Osteocyte (in vitro differentiated cells): ENCODE measurements around the gene ATP13A5. TPM values are rescaled to one million over a fixed set of nuclear protein-coding genes. Genes with fewer than 3 reads are reported as not detected.
A peak's percentile ranks its signal among the peaks of the same experiment; 100 is the strongest.

Experiments
- DNase-seq: peaks from one replicate; pipeline ENCODE4 v3.0.0; 2021; ENCODE audit warnings: mixed read lengths; ENCODE audit not compliant: unreplicated experiment; ENCODE audit errors: extremely low spot score
- H3K27ac Mint-ChIP-seq: one replicate; pipeline ENCODE4 v1.8.0; 2021; ENCODE audit warnings: mild to moderate bottlenecking, mixed read lengths; ENCODE audit not compliant: unreplicated experiment
- H3K27me3 Mint-ChIP-seq: one replicate; pipeline ENCODE4 v1.8.0; 2021; ENCODE audit warnings: mixed read lengths; ENCODE audit not compliant: unreplicated experiment
- H3K36me3 Mint-ChIP-seq: one replicate; pipeline ENCODE4 v1.8.0; 2021; ENCODE audit warnings: mixed read lengths; ENCODE audit not compliant: unreplicated experiment
- H3K4me1 Mint-ChIP-seq: one replicate; pipeline ENCODE4 v1.8.0; 2021; ENCODE audit warnings: mixed read lengths; ENCODE audit not compliant: unreplicated experiment
- H3K4me3 Mint-ChIP-seq: one replicate; pipeline ENCODE4 v1.8.0; 2021; ENCODE audit warnings: mild to moderate bottlenecking, moderate library complexity, mixed read lengths; ENCODE audit not compliant: unreplicated experiment
- H3K9me3 Mint-ChIP-seq: one replicate; pipeline ENCODE4 v1.8.0; 2021; ENCODE audit warnings: mixed read lengths; ENCODE audit not compliant: unreplicated experiment
- CTCF ChIP-seq: fragments of 200-600 bp; sonication (generic); IDR thresholded peaks from 2 replicates; pipeline ENCODE4 v1.5.0; 2021; ENCODE audit warnings: antibody characterized with exemption, mild to moderate bottlenecking, moderate library complexity
- long read RNA-seq: library from polyadenylated mRNA; unstranded; transcript quantifications from one replicate; pipeline ENCODE4 v2.0.0, GENCODE V29; 2021
- total RNA-seq: library from RNA; stranded (reverse); gene quantifications from 2 replicates; pipeline ENCODE4 v1.2.1, GENCODE V29; 2021

The ATP13A5 gene
- not detected in 2 replicates for total RNA-seq
- long read RNA-seq, result 0 reads

- peak; percentile 6 for DNase-seq
- Mint-ChIP-seq H3K4me3 (no peak within 1 kb of the TSS), H3K9me3 (no peaks in the 10 kb centered on the region), H3K27ac (no peak within 1 kb of the TSS), H3K27me3 (peaks cover 2% of the 10 kb centered on the region), H3K36me3 (no peaks in the 10 kb centered on the region), H3K4me1 (no peaks in the 10 kb centered on the region)
- TF ChIP-seq CTCF, result no peak
Measured at GRCh38 chr3:193378706-193379105, at the start of gene ATP13A5. ATP13A5 (minus strand) TSS chr3:193378753; CDS start chr3:193378725, 28 bp downstream.

- Mint-ChIP-seq H3K9me3 (peaks cover 51% of the 10 kb centered on the region), H3K27me3 (no peaks in the 10 kb centered on the region), H3K27ac (no peak overlapping the region), H3K4me3 (no peak overlapping the region), H3K4me1 (no peaks in the 10 kb centered on the region), H3K36me3 (no peaks in the 10 kb centered on the region)
- no peak for DNase-seq
- no peak for TF ChIP-seq CTCF
Measured at GRCh38 chr3:193418576-193419373, 40.2 kb upstream of the ATP13A5 start.

GRCh38 chr3:193416629-193417028 lies 38.1 kb upstream of the ATP13A5 start:
- Mint-ChIP-seq H3K9me3 (peaks cover 42% of the 10 kb centered on the region), H3K4me3 (no peak overlapping the region), H3K27me3 (no peaks in the 10 kb centered on the region), H3K27ac (no peak overlapping the region), H3K4me1 (no peaks in the 10 kb centered on the region), H3K36me3 (no peaks in the 10 kb centered on the region)
- no peak for TF ChIP-seq CTCF
- no peak for DNase-seq

- no peak for DNase-seq
- Mint-ChIP-seq H3K4me1 (no peaks in the 10 kb centered on the region), H3K4me3 (no peak overlapping the region), H3K36me3 (no peaks in the 10 kb centered on the region), H3K27me3 (no peaks in the 10 kb centered on the region), H3K9me3 (no peaks in the 10 kb centered on the region), H3K27ac (no peak overlapping the region)
- TF ChIP-seq CTCF, result no peak
Measured at GRCh38 chr3:193407688-193408087, 29.1 kb upstream of the ATP13A5 start.

GRCh38 chr3:193407112-193407511 lies 28.6 kb upstream of the ATP13A5 start:
- H3K4me3 Mint-ChIP-seq, result no peak overlapping the region
- no peaks in the 10 kb centered on the region for H3K4me1 Mint-ChIP-seq
- DNase-seq, result no peak
- H3K36me3 Mint-ChIP-seq, result no peaks in the 10 kb centered on the region
- H3K27ac Mint-ChIP-seq, result no peak overlapping the region
- H3K27me3 Mint-ChIP-seq, result no peaks in the 10 kb centered on the region
- no peak for TF ChIP-seq CTCF
- H3K9me3 Mint-ChIP-seq, result no peaks in the 10 kb centered on the region
